Pancreas (tissue), 10 donors: Measurements from ENCODE around the gene SYK. TPM values are rescaled to one million over a fixed set of nuclear protein-coding genes. Genes with fewer than 3 reads are reported as not detected.

Experiments used
- ATAC-seq, 4 donors: fragments of 200-7000 bp; cut with Tn5 transposase; one replicate each; pipeline versions ENCODE4 v1.8.0 to v1.9.1; 2020; ENCODE audit warnings: mild to moderate bottlenecking in 4 of 4, moderate library complexity in 4 of 4
- DNase-seq, 6 donors: peaks; one replicate each; pipeline ENCODE4 v3.0.0-alpha.2; 2020
- FAIRE-seq: peaks from 2 replicates; lab custom pipeline; 2012; peaks lifted over from hg19 to GRCh38; lab: Jason Lieb, UNC
- H3K27ac ChIP-seq, 4 donors: fragments of 200-600 bp; sonication (generic); 1 replicate in 3 of 4; 2 replicates in 1 of 4; pipeline versions ENCODE4 v1.5.0 to v1.8.0; 2020
- H3K27me3 ChIP-seq, 4 donors: fragments of 200-600 bp; one replicate each; pipeline ENCODE4 v1.8.0; 2021
- H3K36me3 ChIP-seq, 3 donors: fragments of 200-600 bp; sonication (generic) in 1 of 3; one replicate each; pipeline versions ENCODE4 v1.5.0 to v1.8.0; 2020 to 2021
- H3K4me1 ChIP-seq, 3 donors: fragments of 200-600 bp; one replicate each; pipeline ENCODE4 v1.8.0; 2021
- H3K4me3 ChIP-seq, 4 donors: fragments of 200-600 bp; sonication (generic) in 2 of 4; one replicate each; pipeline versions ENCODE4 v1.5.0 to v1.8.0; 2020 to 2021
- H3K9me3 ChIP-seq, 4 donors: fragments of 200-600 bp; one replicate each; pipeline ENCODE4 v1.8.0; 2021
- CTCF ChIP-seq, 4 donors: fragments of 200-600 bp; sonication (generic) in 3 of 4; IDR thresholded peaks; one replicate each; pipeline versions ENCODE4 v1.5.0 to v1.8.0; 2021; ENCODE audit warnings: antibody characterized with exemption in 4 of 4
- WGBS, 2 donors: extraction: QIAGEN DNeasy Blood & Tissue Kit; methylation state at CpG; one replicate each; pipeline ENCODE4 v1.1.7; 2013; 5-methylcytosine and 5-hydroxymethylcytosine counted together
- intact Hi-C, 3 donors: fragments of 100-400 bp; cut with DNase I; formaldehyde crosslinking; loops; one replicate each; pipeline versions ENCODE4 v1.11.1 to v1.14.2; 2022
- polyA plus RNA-seq, 2 donors: library from polyadenylated mRNA; stranded (reverse); fragments of 200-250 nt; gene quantifications; one replicate each; pipeline ENCODE4 v1.2.3, GENCODE V29; 2013
- total RNA-seq, 6 donors: library from RNA; stranded (reverse); fragmentation: NEBNext Ultra II Directional in 4 of 6; extraction: Animal tissue kit (Norgen Biotek cat#: 25700) in 4 of 6; gene quantifications; one replicate each; pipeline versions ENCODE4 v1.2.1 to v1.2.4, GENCODE V29; 2021 to 2023
- donor health status: healthy with polysubstance abuse.
- donor health status: DM: no; HTN: no; CAD: no; lungs with moderate emphysema.
- donor health status: DM: no; HTN: no; CAD: no.
- donor health status: control.
- donor health status: control.
- donor health status: Bipolar disorder and iron deficiency.
- donor health status: DM: yes; HTN: yes; CAD: no.
- donor health status: DM: no; HTN: no; CAD: no.
- donor health status: DM: no; HTN: no; CAD: no.
- donor health status: DM: yes; HTN: yes; CAD: no.

SYK gene
- total and polyA plus RNA-seq, 8 donors, result 5.5 to 41.1 (median 11.3) TPM

- 65 to 72% methylated on average over 3 of the region's 3 CpGs for WGBS, 2 donors
- Histone ChIP-seq H3K36me3 (no peaks in the 10 kb centered on the region), H3K9me3 (no peaks in the 10 kb centered on the region), H3K27ac (no peak overlapping the region), H3K27me3 (no peaks in the 10 kb centered on the region), H3K4me1 (no peaks in the 10 kb centered on the region), H3K4me3 (no peak overlapping the region)
- no peak for TF ChIP-seq CTCF (IDR thresholded peaks at IDR 0.05)
- intact Hi-C loops, result no loop called here
- ATAC-seq (peak in 3 of 4 donors; percentile 47 to 60 (median 49)), DNase-seq (no peak), FAIRE-seq (no peak)
These were observed 26.9 kb upstream of the SYK start for GRCh38 chr9:90774682-90775081.

- H3K27me3 ChIP-seq, result no peaks in the 10 kb centered on the region
- H3K9me3 ChIP-seq, result no peaks in the 10 kb centered on the region
- H3K27ac ChIP-seq, result no peak overlapping the region
- WGBS, 2 donors, result 53 to 60% methylated on average over 3 of the region's 3 CpGs
- H3K36me3 ChIP-seq, result no peaks in the 10 kb centered on the region
- FAIRE-seq (no peak), DNase-seq (no peak), ATAC-seq (no peak)
- intact Hi-C loops, result no loop called here
- no peak for TF ChIP-seq CTCF (IDR thresholded peaks at IDR 0.05)
- no peaks in the 10 kb centered on the region for H3K4me1 ChIP-seq
- H3K4me3 ChIP-seq, result no peak overlapping the region
These were observed 26.0 kb upstream of the SYK start for GRCh38 chr9:90775657-90776056.

GRCh38 chr9:90778746-90779145, 22.9 kb upstream of the SYK start:
- TF ChIP-seq CTCF (IDR thresholded peaks at IDR 0.05), result no peak
- Histone ChIP-seq H3K27me3 (no peaks in the 10 kb centered on the region), H3K4me3 (no peak overlapping the region), H3K4me1 (peaks cover 0 to 2% (median 1%) of the 10 kb centered on the region in 3 donors), H3K36me3 (no peaks in the 10 kb centered on the region), H3K9me3 (no peaks in the 10 kb centered on the region), H3K27ac (no peak overlapping the region)
- FAIRE-seq (no peak), ATAC-seq (no peak), DNase-seq (no peak)
- intact Hi-C loops, result no loop called here
- 93 to 97% methylated on average over 2 of the region's 2 CpGs for WGBS, 2 donors

GRCh38 chr9:90783552-90783951, 18.1 kb upstream of the SYK start:
- ATAC-seq (peak in 3 of 4 donors; percentile 46 to 85 (median 55)), DNase-seq (no peak), FAIRE-seq (no peak)
- H3K4me1 ChIP-seq, result peaks cover 0 to 8% (median 7%) of the 10 kb centered on the region in 3 donors
- 18% methylated on average over 3 of the region's 3 CpGs for WGBS, 2 donors
- H3K4me3 ChIP-seq, result no peak overlapping the region
- H3K36me3 ChIP-seq, result no peaks in the 10 kb centered on the region
- no peaks in the 10 kb centered on the region for H3K27me3 ChIP-seq
- no peaks in the 10 kb centered on the region for H3K9me3 ChIP-seq
- H3K27ac ChIP-seq, result no peak overlapping the region
- TF ChIP-seq CTCF (IDR thresholded peaks at IDR 0.05), result no peak
- intact Hi-C loops, result no loop called here

- Histone ChIP-seq H3K9me3 (no peaks in the 10 kb centered on the region), H3K27me3 (no peaks in the 10 kb centered on the region), H3K4me1 (peaks cover 0 to 8% (median 7%) of the 10 kb centered on the region in 3 donors), H3K27ac (no peak overlapping the region), H3K4me3 (no peak overlapping the region), H3K36me3 (no peaks in the 10 kb centered on the region)
- peak in 3 of 4 donors; percentile 40 to 66 (median 54) for ATAC-seq
- intact Hi-C loops, result no loop called here
- 18 to 19% methylated on average over 8 of the region's 8 CpGs for WGBS, 2 donors
- FAIRE-seq, result no peak
- no peak for DNase-seq
- no peak for TF ChIP-seq CTCF (IDR thresholded peaks at IDR 0.05)
These were observed 17.7 kb upstream of the SYK start for GRCh38 chr9:90783964-90784363.
